Panc1 (cell line): ENCODE data around the gene TOPBP1. TPM values are rescaled to one million over a fixed set of nuclear protein-coding genes. Genes with fewer than 3 reads are reported as not detected.

Experiments
- ATAC-seq: fragments of 200-7000 bp; cut with Tn5 transposase; 2 replicates; pipeline ENCODE4 v1.9.1; 2020; ENCODE audit warnings: mild to moderate bottlenecking, moderate library complexity
- BruUV-seq: library from RNA; stranded (reverse); fragments of 400-500 nt; replicated peaks from 2 replicates; lab custom pipeline; 2021; lab: Mats Ljungman, UMichigan
- CTCF ChIA-PET: fragments of 300-600 bp; sonication (Branson Sonifier 250); formaldehyde crosslinking; loops from one replicate; lab custom pipeline; 2022; ENCODE audit warnings: antibody characterized with exemption; lab: Charles Lee
- POLR2A ChIA-PET: fragments of 300-600 bp; sonication (Branson Sonifier 250); formaldehyde crosslinking; loops from one replicate; lab custom pipeline; 2022; ENCODE audit warnings: antibody characterized with exemption; lab: Charles Lee
- DNase-seq: peaks from one replicate; pipeline ENCODE4 v3.0.0-alpha.2; 2010; ENCODE audit warnings: low read depth, low spot score
- H3K27ac ChIP-seq: 2 replicates; pipeline ENCODE4 v1.5.1; 2011; ENCODE audit warnings: mild to moderate bottlenecking, low read length, inconsistent platforms
- H3K27me3 ChIP-seq: fragments of 200-500 bp; sonication (Bioruptor generic); 2 replicates; pipeline ENCODE4 v1.6.0; 2014; ENCODE audit warnings: low read length, inconsistent platforms; ENCODE audit not compliant: control insufficient read depth, insufficient read depth
- H3K36me3 ChIP-seq: fragments of 200-500 bp; sonication (Bioruptor generic); 2 replicates; pipeline ENCODE4 v1.5.1; 2014; ENCODE audit warnings: inconsistent platforms, mild to moderate bottlenecking, low read length, moderate library complexity; ENCODE audit not compliant: control insufficient read depth, insufficient read depth
- H3K4me1 ChIP-seq: 2 replicates; pipeline ENCODE4 v1.5.1; 2011; ENCODE audit warnings: inconsistent platforms, mild to moderate bottlenecking, low read length, moderate library complexity; ENCODE audit not compliant: control insufficient read depth, insufficient read depth
- H3K4me3 ChIP-seq, 2 experiments: 2 replicates each; pipeline ENCODE4 v1.5.1; 2011 to 2012; ENCODE audit warnings: low read depth in 2 of 2, low read length in 2 of 2, mild to moderate bottlenecking in 2 of 2, inconsistent platforms in 1 of 2, moderate library complexity in 1 of 2
- H3K9me3 ChIP-seq: fragments of 200-500 bp; sonication (Bioruptor generic); 2 replicates; pipeline ENCODE4 v1.5.1; 2014; ENCODE audit warnings: low read depth, mild to moderate bottlenecking, inconsistent platforms, low read length, moderate library complexity; ENCODE audit not compliant: control insufficient read depth, insufficient read depth
- CTCF ChIP-seq: fragments of 450-650 bp; IDR thresholded peaks from 2 replicates; pipeline ENCODE4 v1.5.1; 2017; ENCODE audit warnings: mild to moderate bottlenecking
- POLR2AphosphoS5 ChIP-seq: IDR thresholded peaks from 2 replicates; pipeline ENCODE4 v1.6.1; 2012; ENCODE audit warnings: mild to moderate bottlenecking, low read depth, low read length, moderate library complexity
- REST ChIP-seq, 2 experiments: IDR thresholded peaks; 2 replicates each; pipeline ENCODE4 v1.6.1; 2011 to 2012; ENCODE audit warnings: low read depth in 2 of 2, control low read depth in 1 of 2, low read length in 1 of 2, mild to moderate bottlenecking in 1 of 2, moderate library complexity in 1 of 2; ENCODE audit not compliant: insufficient read depth in 1 of 2
- SIN3A ChIP-seq: IDR thresholded peaks from 2 replicates; pipeline ENCODE4 v1.6.1; 2012; ENCODE audit warnings: low read depth, mild to moderate bottlenecking, low read length, moderate library complexity, borderline replicate concordance; ENCODE audit not compliant: insufficient read depth
- TCF7L2 ChIP-seq: IDR thresholded peaks from 2 replicates; pipeline ENCODE4 v1.6.1; 2011; ENCODE audit warnings: mild to moderate bottlenecking, low read depth, low read length, inconsistent platforms
- in situ Hi-C: cut with HindIII; loops from 2 replicates; pipeline ENCODE4 v1.10.0; 2016; ENCODE audit warnings: low sequenced_read_pairs, low pct_unique_long_range_greater_than_20kb
- intact Hi-C: fragments of 100-400 bp; cut with micrococcal nuclease; formaldehyde crosslinking; loops from one replicate; pipeline ENCODE4 v1.10.0; 2022; ENCODE audit not compliant: unreplicated experiment
- total RNA-seq: library from RNA; stranded (reverse); gene quantifications from one replicate; pipeline ENCODE4 v1.2.1, GENCODE V29; 2021; ENCODE audit not compliant: unreplicated experiment

TOPBP1 gene
- total RNA-seq, 1 experiment from 2014 or later = 78.4 TPM

- CTCF ChIA-PET = interaction anchor here (0.7 kb wide), 1 partner anchor 990 kb away, joined by 3 read pairs; no protein-coding TSS in a partner anchor
- in situ Hi-C loops = no loop called here
Observed at GRCh38 chr3:133676336-133677118, 14.8 kb upstream of the TOPBP1 start.

More at GRCh38 chr3:133676336-133677118, 14.8 kb upstream of the TOPBP1 start:
- peak; percentile 75 for ATAC-seq
- Histone ChIP-seq H3K9me3 (no peaks in the 10 kb centered on the region), H3K27ac (no peak overlapping the region), H3K27me3 (no peaks in the 10 kb centered on the region; the same call in 1 of the 2 replicates), H3K4me3 (no peak overlapping the region), H3K4me1 (no peaks in the 10 kb centered on the region), H3K36me3 (no peaks in the 10 kb centered on the region)
- DNase-seq = no peak
- TF ChIP-seq CTCF (no peak), SIN3A (no peak), POLR2AphosphoS5 (no peak), TCF7L2 (no peak), REST (IDR thresholded peaks at IDR 0.05; ENCODE audit: insufficient read depth in 1 of 2, low read depth in 2 of 2, low read length in 1 of 2) (no peak)
- intact Hi-C loops = no loop called here
- BruUV-seq = no TSS peak
- POLR2A ChIA-PET = no interaction called here
